Measurements from ENCODE around the gene TNS3. TPM values are rescaled to one million over a fixed set of nuclear protein-coding genes. Genes with fewer than 3 reads are reported as not detected.

The TNS3 gene
- total RNA-seq, 5 donors from 2014 or later (not counting 1 experiment from before 2014, with no cell fraction given) = 0.58 to 3.7 (median 2.0) TPM

- no peak for DNase-seq
- no peak overlapping the region for H3K27ac ChIP-seq (ENCODE audit: low read length)
- H3K4me1 Mint-ChIP-seq = no peaks in the 10 kb centered on the region
- no peak overlapping the region for H3K27ac Mint-ChIP-seq
- no peaks in the 10 kb centered on the region for H3K4me1 ChIP-seq (ENCODE audit: control insufficient read depth in 1 of 2, extremely low read depth in 1 of 2, insufficient read depth in 2 of 2, low read length in 2 of 2)
- H3K4me3 ChIP-seq (ENCODE audit: control insufficient read depth in 1 of 2, extremely low read depth in 1 of 2, low read length in 1 of 2) = no peak overlapping the region
- no peaks in the 10 kb centered on the region for H3K9me3 Mint-ChIP-seq
- H3K27me3 ChIP-seq (replicated peaks in 1 of 2; ENCODE audit: control insufficient read depth in 2 of 2, extremely low read depth in 1 of 2, insufficient read depth in 2 of 2, low read length in 1 of 2) = no peaks in the 10 kb centered on the region
- CTCF ChIA-PET = no interaction called here
- peaks cover 0 to 3% of the 10 kb centered on the region in 2 donors for H3K27me3 Mint-ChIP-seq
- no peak overlapping the region for H3K4me3 Mint-ChIP-seq
- POLR2A ChIA-PET = no interaction called here
- H3K36me3 ChIP-seq (ENCODE audit: control insufficient read depth in 2 of 2, extremely low read depth in 1 of 2, insufficient read depth in 1 of 2, low read length in 1 of 2) = no peaks in the 10 kb centered on the region
- no peaks in the 10 kb centered on the region for H3K36me3 Mint-ChIP-seq
- H3K9me3 ChIP-seq = no peaks in the 10 kb centered on the region
- ATAC-seq (replicated peaks in 1 of 4) = no peak
These were observed 78.6 kb downstream of the TNS3 start for GRCh38 chr7:47503281-47503680.

- Mint-ChIP-seq H3K4me1 (peaks cover 0 to 5% (median 4%) of the 10 kb centered on the region in 3 donors), H3K27me3 (peaks cover 0 to 3% of the 10 kb centered on the region in 2 donors), H3K4me3 (no peak overlapping the region), H3K9me3 (no peaks in the 10 kb centered on the region), H3K27ac (no peak overlapping the region), H3K36me3 (no peaks in the 10 kb centered on the region)
- no peaks in the 10 kb centered on the region for H3K4me1 ChIP-seq (ENCODE audit: control insufficient read depth in 1 of 2, extremely low read depth in 1 of 2, insufficient read depth in 2 of 2, low read length in 2 of 2)
- no peaks in the 10 kb centered on the region for H3K27me3 ChIP-seq (replicated peaks in 1 of 2; ENCODE audit: control insufficient read depth in 2 of 2, extremely low read depth in 1 of 2, insufficient read depth in 2 of 2, low read length in 1 of 2)
- no peaks in the 10 kb centered on the region for H3K9me3 ChIP-seq
- no peak overlapping the region for H3K27ac ChIP-seq (ENCODE audit: low read length)
- POLR2A ChIA-PET = no interaction called here
- H3K4me3 ChIP-seq (ENCODE audit: control insufficient read depth in 1 of 2, extremely low read depth in 1 of 2, low read length in 1 of 2) = no peak overlapping the region
- H3K36me3 ChIP-seq (ENCODE audit: control insufficient read depth in 2 of 2, extremely low read depth in 1 of 2, insufficient read depth in 1 of 2, low read length in 1 of 2) = no peaks in the 10 kb centered on the region
- 89% methylated on average over 11 of the region's 12 CpGs for WGBS (ENCODE audit: insufficient coverage)
- DNase-seq = no peak
- ATAC-seq (replicated peaks in 1 of 4) = no peak
- CTCF ChIA-PET = no interaction called here
These were observed 79.6 kb downstream of the TNS3 start for GRCh38 chr7:47502240-47502877.

GRCh38 chr7:47501406-47501805 is 80.5 kb downstream of the TNS3 start:
- CTCF ChIA-PET = no interaction called here
- Mint-ChIP-seq H3K4me1 (peaks cover 0 to 11% (median 5%) of the 10 kb centered on the region in 3 donors), H3K9me3 (no peaks in the 10 kb centered on the region), H3K4me3 (no peak overlapping the region), H3K27ac (no peak overlapping the region), H3K36me3 (no peaks in the 10 kb centered on the region), H3K27me3 (no peaks in the 10 kb centered on the region)
- H3K27me3 ChIP-seq (replicated peaks in 1 of 2; ENCODE audit: control insufficient read depth in 2 of 2, extremely low read depth in 1 of 2, insufficient read depth in 2 of 2, low read length in 1 of 2) = no peaks in the 10 kb centered on the region
- no peaks in the 10 kb centered on the region for H3K9me3 ChIP-seq
- DNase-seq (no peak), ATAC-seq (replicated peaks in 1 of 4) (no peak)
- 75% methylated on average over 5 of the region's 11 CpGs for WGBS (ENCODE audit: insufficient coverage)
- H3K36me3 ChIP-seq (ENCODE audit: control insufficient read depth in 2 of 2, extremely low read depth in 1 of 2, insufficient read depth in 1 of 2, low read length in 1 of 2) = no peaks in the 10 kb centered on the region
- H3K4me3 ChIP-seq (ENCODE audit: control insufficient read depth in 1 of 2, extremely low read depth in 1 of 2, low read length in 1 of 2) = no peak overlapping the region
- POLR2A ChIA-PET = no interaction called here
- H3K4me1 ChIP-seq (ENCODE audit: control insufficient read depth in 1 of 2, extremely low read depth in 1 of 2, insufficient read depth in 2 of 2, low read length in 2 of 2) = no peaks in the 10 kb centered on the region
- H3K27ac ChIP-seq (ENCODE audit: low read length) = no peak overlapping the region

GRCh38 chr7:47500103-47500563 is 81.8 kb downstream of the TNS3 start:
- H3K4me1 Mint-ChIP-seq = peaks cover 0 to 21% (median 13%) of the 10 kb centered on the region in 3 donors
- ChIA-PET POLR2A (no interaction called here), CTCF (no interaction called here)
- Histone ChIP-seq H3K4me1 (ENCODE audit: control insufficient read depth in 1 of 2, extremely low read depth in 1 of 2, insufficient read depth in 2 of 2, low read length in 2 of 2) (no peaks in the 10 kb centered on the region), H3K9me3 (no peaks in the 10 kb centered on the region), H3K4me3 (ENCODE audit: control insufficient read depth in 1 of 2, extremely low read depth in 1 of 2, low read length in 1 of 2) (no peak overlapping the region), H3K36me3 (ENCODE audit: control insufficient read depth in 2 of 2, extremely low read depth in 1 of 2, insufficient read depth in 1 of 2, low read length in 1 of 2) (no peaks in the 10 kb centered on the region), H3K27me3 (replicated peaks in 1 of 2; ENCODE audit: control insufficient read depth in 2 of 2, extremely low read depth in 1 of 2, insufficient read depth in 2 of 2, low read length in 1 of 2) (no peaks in the 10 kb centered on the region), H3K27ac (ENCODE audit: low read length) (no peak overlapping the region)
- H3K4me3 Mint-ChIP-seq = no peak overlapping the region
- H3K36me3 Mint-ChIP-seq = no peaks in the 10 kb centered on the region
- 61% methylated on average over 14 of the region's 15 CpGs for WGBS (ENCODE audit: insufficient coverage)
- ATAC-seq (replicated peaks in 1 of 4) (no peak), DNase-seq (no peak)
- H3K9me3 Mint-ChIP-seq = no peaks in the 10 kb centered on the region
- no peak overlapping the region for H3K27ac Mint-ChIP-seq
- peaks cover 0 to 1% of the 10 kb centered on the region in 2 donors for H3K27me3 Mint-ChIP-seq

- H3K9me3 ChIP-seq = no peaks in the 10 kb centered on the region
- H3K4me1 ChIP-seq (ENCODE audit: control insufficient read depth in 1 of 2, extremely low read depth in 1 of 2, insufficient read depth in 2 of 2, low read length in 2 of 2) = no peaks in the 10 kb centered on the region
- ATAC-seq (replicated peaks in 1 of 4) (no peak), DNase-seq (no peak)
- H3K36me3 ChIP-seq (ENCODE audit: control insufficient read depth in 2 of 2, extremely low read depth in 1 of 2, insufficient read depth in 1 of 2, low read length in 1 of 2) = no peaks in the 10 kb centered on the region
- Mint-ChIP-seq H3K4me3 (no peak overlapping the region), H3K4me1 (peaks cover 0 to 21% (median 20%) of the 10 kb centered on the region in 3 donors), H3K27ac (no peak overlapping the region), H3K9me3 (no peaks in the 10 kb centered on the region), H3K36me3 (no peaks in the 10 kb centered on the region), H3K27me3 (peaks cover 0 to 1% of the 10 kb centered on the region in 2 donors)
- H3K27me3 ChIP-seq (replicated peaks in 1 of 2; ENCODE audit: control insufficient read depth in 2 of 2, extremely low read depth in 1 of 2, insufficient read depth in 2 of 2, low read length in 1 of 2) = no peaks in the 10 kb centered on the region
- POLR2A ChIA-PET = no interaction called here
- no peak overlapping the region for H3K4me3 ChIP-seq (ENCODE audit: control insufficient read depth in 1 of 2, extremely low read depth in 1 of 2, low read length in 1 of 2)
- CTCF ChIA-PET = no interaction called here
- no peak overlapping the region for H3K27ac ChIP-seq (ENCODE audit: low read length)
- WGBS (ENCODE audit: insufficient coverage) = 83% methylated on average over 12 of the region's 17 CpGs
These were observed 83.5 kb downstream of the TNS3 start for GRCh38 chr7:47498229-47499056.

- Histone ChIP-seq H3K27ac (ENCODE audit: low read length) (no peak overlapping the region), H3K36me3 (ENCODE audit: control insufficient read depth in 2 of 2, extremely low read depth in 1 of 2, insufficient read depth in 1 of 2, low read length in 1 of 2) (no peaks in the 10 kb centered on the region), H3K9me3 (no peaks in the 10 kb centered on the region), H3K27me3 (replicated peaks in 1 of 2; ENCODE audit: control insufficient read depth in 2 of 2, extremely low read depth in 1 of 2, insufficient read depth in 2 of 2, low read length in 1 of 2) (no peaks in the 10 kb centered on the region), H3K4me3 (ENCODE audit: control insufficient read depth in 1 of 2, extremely low read depth in 1 of 2, low read length in 1 of 2) (no peak overlapping the region), H3K4me1 (ENCODE audit: control insufficient read depth in 1 of 2, extremely low read depth in 1 of 2, insufficient read depth in 2 of 2, low read length in 2 of 2) (no peaks in the 10 kb centered on the region)
- Mint-ChIP-seq H3K27me3 (peaks cover 0 to 1% of the 10 kb centered on the region in 2 donors), H3K27ac (no peak overlapping the region), H3K4me3 (no peak overlapping the region), H3K36me3 (no peaks in the 10 kb centered on the region), H3K4me1 (peaks cover 0 to 21% (median 20%) of the 10 kb centered on the region in 3 donors), H3K9me3 (no peaks in the 10 kb centered on the region)
- ChIA-PET POLR2A (no interaction called here), CTCF (no interaction called here)
- ATAC-seq (replicated peaks in 1 of 4) (no peak), DNase-seq (no peak)
- 39% methylated on average over 7 of the region's 12 CpGs for WGBS (ENCODE audit: insufficient coverage)
These were observed 84.4 kb downstream of the TNS3 start for GRCh38 chr7:47497367-47498096.
